ENCODE measurements around the gene F12. TPM values are rescaled to one million over a fixed set of nuclear protein-coding genes. Genes with fewer than 3 reads are reported as not detected.

The F12 gene
- total RNA-seq, 1 experiment from 2014 or later = 10.0 TPM

DNA sequence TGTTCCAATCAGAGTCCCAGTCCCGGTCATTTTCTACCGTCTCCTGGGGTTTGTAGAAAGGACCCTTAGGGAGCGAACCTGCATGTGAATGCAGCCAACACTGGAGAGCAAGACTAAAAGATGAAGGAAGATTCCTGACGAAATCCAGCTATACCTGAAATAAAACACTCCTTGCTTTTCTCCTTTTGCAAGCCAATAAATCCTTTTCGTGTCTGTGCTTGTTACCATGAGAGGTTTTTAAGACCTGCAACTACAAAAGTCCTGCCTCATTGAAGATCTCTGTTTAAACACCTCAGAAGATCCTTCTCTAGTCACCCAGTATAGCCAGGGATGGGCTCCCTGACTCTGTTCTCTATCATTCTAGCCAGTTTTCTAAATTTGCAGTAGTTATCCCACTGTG, 35.2 kb downstream of the F12 start:
- ATAC-seq (no peak), DNase-seq (ENCODE audit: low spot score) (no peak)
- H3K27ac Mint-ChIP-seq = peak overlapping the region; percentile 82
- H3K36me3 Mint-ChIP-seq = peaks cover 2% of the 10 kb centered on the region
- peaks cover 7% of the 10 kb centered on the region for H3K27me3 Mint-ChIP-seq (ENCODE audit: low read depth)
- TF ChIP-seq TP53 (CRISPR knock-in tag; IDR thresholded peaks at IDR 0.05) (no peak), MYBL2 (CRISPR knock-in tag; IDR thresholded peaks at IDR 0.05) (no peak)
- H3K4me1 Mint-ChIP-seq = peaks cover 34% of the 10 kb centered on the region
- H3K4me3 Mint-ChIP-seq = no peak overlapping the region
- no peaks in the 10 kb centered on the region for H3K9me3 Mint-ChIP-seq
- ChIA-PET CTCF (interaction anchor here (0.7 to 13.2 kb wide), 10 partner anchors 10 to 121 kb away, joined by 3 to 216 read pairs (median 8); partner anchors contain the start of genes PFN3 and SLC34A1), POLR2A (no interaction called here)

DNA sequence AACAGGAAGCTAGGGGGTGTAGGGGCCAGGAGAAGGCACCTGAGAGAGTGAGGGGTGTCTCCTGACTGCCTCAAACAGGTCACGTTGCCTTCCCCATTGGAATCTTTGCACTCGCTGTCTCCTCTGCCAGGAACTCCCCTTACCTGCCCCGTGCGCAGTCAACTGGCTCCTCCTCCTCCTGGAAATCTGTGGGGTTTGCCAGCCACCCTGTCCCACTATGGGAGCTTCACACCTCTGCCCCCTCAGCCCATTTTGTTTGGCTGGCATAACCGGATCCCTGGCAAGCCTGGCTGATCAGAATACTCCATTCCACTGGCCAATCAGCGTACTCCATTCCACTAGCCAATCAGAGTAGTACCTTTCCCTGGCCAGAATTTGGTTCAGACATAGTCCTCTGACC, 35.6 kb downstream of the F12 start:
- TF ChIP-seq, protein P1, sequence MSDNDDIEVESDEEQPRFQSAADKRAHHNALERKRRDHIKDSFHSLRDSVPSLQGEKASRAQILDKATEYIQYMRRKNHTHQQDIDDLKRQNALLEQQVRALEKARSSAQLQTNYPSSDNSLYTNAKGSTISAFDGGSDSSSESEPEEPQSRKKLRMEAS (CRISPR knock-in tag; IDR thresholded peaks at IDR 0.05) = peak; percentile 30; the same call in 1 of the 2 replicates
- no peak for TF ChIP-seq ZNF317 (CRISPR knock-in tag; IDR thresholded peaks at IDR 0.05; ENCODE audit: borderline replicate concordance, low read depth)
- peaks cover 38% of the 10 kb centered on the region for H3K4me1 Mint-ChIP-seq
- POLR2A ChIA-PET = interaction anchor here (1.2 kb wide), 1 partner anchor 38 kb away, joined by 3 read pairs; no protein-coding TSS in a partner anchor
- H3K27me3 Mint-ChIP-seq (ENCODE audit: low read depth) = peaks cover 9% of the 10 kb centered on the region
- H3K4me3 Mint-ChIP-seq = no peak overlapping the region
- DNase-seq (ENCODE audit: low spot score) (peak; percentile 35), ATAC-seq (peak; percentile 7)
- peak overlapping the region; percentile 82 for H3K27ac Mint-ChIP-seq
- CTCF ChIA-PET = interaction anchor here (0.7 to 13.2 kb wide), 10 partner anchors 10 to 122 kb away, joined by 3 to 216 read pairs (median 8); partner anchors contain the start of genes PFN3 and SLC34A1
- peaks cover 6% of the 10 kb centered on the region for H3K36me3 Mint-ChIP-seq
- H3K9me3 Mint-ChIP-seq = no peaks in the 10 kb centered on the region

DNA sequence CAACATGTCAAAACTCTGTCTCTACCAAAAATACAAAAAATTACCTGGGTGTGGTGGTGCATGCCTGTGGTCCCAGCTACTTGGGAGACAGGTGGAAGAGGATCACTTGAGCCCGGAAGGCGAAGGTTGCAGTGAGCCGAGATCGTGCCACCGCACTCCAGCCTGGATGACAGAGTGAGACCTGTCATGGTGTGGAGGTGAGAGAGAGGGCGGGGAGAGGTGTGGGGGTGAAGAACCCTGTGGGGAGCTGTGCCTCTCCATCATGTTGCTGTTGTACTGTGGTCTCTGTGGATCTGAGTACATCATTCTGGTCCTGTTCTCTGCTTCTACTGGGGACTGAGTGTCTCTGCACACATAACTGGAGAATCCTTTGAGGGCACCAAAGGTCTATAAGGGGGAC, 36.5 kb downstream of the F12 start:
- no peak for ATAC-seq
- TF ChIP-seq ZNF281 (CRISPR knock-in tag; IDR thresholded peaks at IDR 0.05) (no peak), GABPB1 (CRISPR knock-in tag; IDR thresholded peaks at IDR 0.05) (no peak), SMAD3 (CRISPR knock-in tag; IDR thresholded peaks at IDR 0.05; ENCODE audit: borderline replicate concordance) (no peak)
- POLR2A ChIA-PET = interaction anchor here (1.2 to 1.3 kb wide), 2 partner anchors 21 to 37 kb away, joined by 3 to 5 read pairs; no protein-coding TSS in a partner anchor
- peaks cover 13% of the 10 kb centered on the region for H3K36me3 Mint-ChIP-seq
- no peak for DNase-seq (ENCODE audit: low spot score)
- no peaks in the 10 kb centered on the region for H3K9me3 Mint-ChIP-seq
- H3K4me3 Mint-ChIP-seq = no peak overlapping the region
- no peak overlapping the region for H3K27ac Mint-ChIP-seq
- peaks cover 5% of the 10 kb centered on the region for H3K27me3 Mint-ChIP-seq (ENCODE audit: low read depth)
- CTCF ChIA-PET = interaction anchor here (0.5 to 13.2 kb wide), 8 partner anchors 9 to 82 kb away, joined by 5 to 216 read pairs (median 100); partner anchors contain the start of genes PFN3, PRR7 and SLC34A1
- peaks cover 47% of the 10 kb centered on the region for H3K4me1 Mint-ChIP-seq

DNA sequence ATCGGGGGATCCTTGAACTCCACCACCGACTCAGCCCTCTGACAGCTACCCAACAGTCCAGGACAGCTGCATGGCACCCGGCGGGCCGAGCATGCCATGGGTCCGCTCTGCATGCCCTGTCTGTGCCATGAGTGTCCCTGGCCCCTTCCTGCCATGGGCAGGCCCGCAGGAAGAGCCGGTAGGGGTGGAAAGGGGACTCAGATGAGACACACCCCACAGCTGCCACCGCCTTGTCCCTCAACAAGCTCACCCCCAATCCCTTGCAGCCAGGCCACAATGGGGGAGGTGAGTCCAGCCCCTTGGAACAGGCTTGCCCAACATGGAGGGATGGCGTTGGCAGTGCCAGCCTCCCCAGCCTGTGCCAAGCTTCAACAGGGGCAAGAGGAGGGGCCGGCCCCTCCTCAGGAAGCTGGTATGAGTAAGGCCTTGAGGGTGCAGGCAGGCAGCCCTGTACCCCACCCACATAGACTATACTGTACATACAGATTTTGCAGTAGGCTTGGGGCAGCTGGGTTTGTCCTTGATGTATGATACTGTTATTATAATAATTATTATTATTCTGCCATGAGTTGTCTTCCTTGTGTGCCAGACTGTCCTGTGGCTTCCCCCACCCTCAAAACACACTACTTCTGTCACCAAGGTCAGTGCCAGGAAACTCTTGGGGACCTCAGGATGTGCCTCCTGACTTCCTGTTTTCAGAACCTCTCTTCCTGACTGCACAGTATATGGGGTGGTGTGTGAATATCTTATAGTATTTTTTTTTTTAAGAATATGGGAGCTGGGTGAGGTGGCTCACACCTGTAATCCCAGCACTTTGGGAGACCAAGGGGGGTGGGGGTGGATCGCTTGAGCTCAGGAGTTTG, 37.1 kb downstream of the F12 start:
- CTCF ChIA-PET = interaction anchor here (0.6 to 13.2 kb wide), 13 partner anchors 7 to 129 kb away, joined by 3 to 216 read pairs (median 55); partner anchors contain the start of genes GRK6, PFN3, PRR7 and SLC34A1
- Mint-ChIP-seq H3K36me3 (peaks cover 13% of the 10 kb centered on the region), H3K9me3 (no peaks in the 10 kb centered on the region), H3K4me1 (peaks cover 47% of the 10 kb centered on the region), H3K4me3 (peak overlapping the region; percentile 66; the same call in 1 of the 2 replicates), H3K27me3 (ENCODE audit: low read depth) (peaks cover 5% of the 10 kb centered on the region), H3K27ac (no peak overlapping the region)
- DNase-seq (ENCODE audit: low spot score) (no peak), ATAC-seq (no peak)
- POLR2A ChIA-PET = interaction anchor here (1.1 to 1.3 kb wide), 3 partner anchors 10 to 36 kb away, joined by 3 to 5 read pairs (median 3); no protein-coding TSS in a partner anchor
- TF ChIP-seq CREB1 (CRISPR knock-in tag; IDR thresholded peaks at IDR 0.05) (no peak), RORB (CRISPR knock-in tag; IDR thresholded peaks at IDR 0.05) (no peak), ZNF281 (CRISPR knock-in tag; IDR thresholded peaks at IDR 0.05) (no peak), SMAD4 (CRISPR knock-in tag; IDR thresholded peaks at IDR 0.05) (no peak), ZNF138 (CRISPR knock-in tag; conservative IDR thresholded peaks at IDR 0.05) (no peak), ETV6 (CRISPR knock-in tag; IDR thresholded peaks at IDR 0.05) (no peak), ZNF671 (CRISPR knock-in tag; IDR thresholded peaks at IDR 0.05) (no peak), RELA (CRISPR knock-in tag; IDR thresholded peaks at IDR 0.05; ENCODE audit: borderline replicate concordance) (no peak), MYBL2 (CRISPR knock-in tag; IDR thresholded peaks at IDR 0.05) (no peak), NR2C2 (CRISPR knock-in tag; IDR thresholded peaks at IDR 0.05) (no peak), ZNF396 (CRISPR knock-in tag; IDR thresholded peaks at IDR 0.05; ENCODE audit: borderline replicate concordance) (no peak), ZNF423 (CRISPR knock-in tag; IDR thresholded peaks at IDR 0.05) (no peak), E2F1 (CRISPR knock-in tag; IDR thresholded peaks at IDR 0.05) (no peak), TCF7 (CRISPR knock-in tag; IDR thresholded peaks at IDR 0.05; ENCODE audit: low read depth) (no peak), ZNF416 (CRISPR knock-in tag; IDR thresholded peaks at IDR 0.05) (no peak)

All from WTC11 (cell line).